Transverse colon (tissue), 4 donors: ENCODE measurements around the gene GNB1. TPM values are rescaled to one million over a fixed set of nuclear protein-coding genes. Genes with fewer than 3 reads are reported as not detected.

ENCODE experiments used
- DNase-seq: peaks from one replicate; pipeline ENCODE4 v3.0.0-alpha.2; 2019
- H3K27ac ChIP-seq, 4 donors: fragments of 200-600 bp; sonication (generic); 2 replicates each; pipeline ENCODE4 v1.5.1; 2016 to 2018; ENCODE audit warnings: inconsistent platforms in 4 of 4
- H3K27me3 ChIP-seq: fragments of 200-600 bp; sonication (generic); 2 replicates; pipeline ENCODE4 v1.5.1; 2017; ENCODE audit warnings: inconsistent platforms
- H3K36me3 ChIP-seq, 4 donors: fragments of 200-600 bp; sonication (generic); 2 replicates each; pipeline ENCODE4 v1.5.1; 2017 to 2019; ENCODE audit warnings: inconsistent platforms in 4 of 4
- H3K4me1 ChIP-seq, 4 donors: fragments of 200-600 bp; sonication (generic); 2 replicates each; pipeline ENCODE4 v1.5.1; 2017 to 2020; ENCODE audit warnings: inconsistent platforms in 4 of 4
- H3K4me3 ChIP-seq, 4 donors: fragments of 200-600 bp; sonication (generic); 1 replicate in 1 of 4; 2 replicates in 3 of 4; pipeline versions ENCODE4 v1.5.1 to v1.6.1; 2017 to 2019; ENCODE audit warnings: inconsistent platforms in 4 of 4
- H3K9me3 ChIP-seq, 2 donors: fragments of 200-600 bp; sonication (generic); 2 replicates each; pipeline ENCODE4 v1.5.1; 2017 to 2019; ENCODE audit warnings: inconsistent platforms in 2 of 2
- CTCF ChIP-seq, 5 experiments: fragments of 200-600 bp in 3 of 5; fragments of 450-650 bp in 2 of 5; sonication (generic) in 3 of 5; IDR thresholded peaks; 1 replicate in 2 of 5; 2 replicates in 3 of 5; pipeline ENCODE4 v1.5.1; 2016 to 2017; ENCODE audit warnings: antibody characterized with exemption in 5 of 5, inconsistent platforms in 3 of 5, mild to moderate bottlenecking in 2 of 5, moderate library complexity in 1 of 5
- EP300 ChIP-seq: sonication (generic); formaldehyde crosslinking; IDR thresholded peaks from one replicate; pipeline ENCODE4 v1.6.1; 2017; ENCODE audit warnings: antibody characterized with exemption, low read depth
- POLR2A ChIP-seq: fragments of 450-650 bp; IDR thresholded peaks from one replicate; pipeline ENCODE4 v1.6.1; 2016; ENCODE audit warnings: antibody characterized with exemption, mild to moderate bottlenecking, moderate library complexity
- POLR2AphosphoS5 ChIP-seq, 3 donors: sonication (generic); formaldehyde crosslinking; IDR thresholded peaks; one replicate each; pipeline ENCODE4 v1.6.1; 2016; ENCODE audit warnings: antibody characterized with exemption in 3 of 3
- WGBS, 2 donors: methylation state at CpG; one replicate each; pipeline ENCODE4 v1.1.5; 2018; ENCODE audit warnings: low coverage in 1 of 2; 5-methylcytosine and 5-hydroxymethylcytosine counted together
- in situ Hi-C, 4 donors: fragments of 200-750 bp; cut with MboI; loops; one replicate each; pipeline versions ENCODE4 v1.15.0 to v1.15.1; 2017; ENCODE audit warnings: low sequenced_read_pairs in 3 of 4, low pct_ligation_motif_present in 1 of 4, low pct_unique_long_range_greater_than_20kb in 1 of 4
- intact Hi-C: fragments of 100-400 bp; cut with DNase I; formaldehyde crosslinking; loops from one replicate; pipeline ENCODE4 v1.15.1; 2023; ENCODE audit warnings: low total_unique reads
- total RNA-seq, 4 donors: library from RNA; depleted of rRNA; stranded (reverse); fragments of >200 nt; gene quantifications; one replicate each; pipeline ENCODE4 v1.1.0, GENCODE V29; 2016

GNB1 gene
- total RNA-seq, 4 donors from 2014 or later: 123 to 191 (median 174) TPM

DNA sequence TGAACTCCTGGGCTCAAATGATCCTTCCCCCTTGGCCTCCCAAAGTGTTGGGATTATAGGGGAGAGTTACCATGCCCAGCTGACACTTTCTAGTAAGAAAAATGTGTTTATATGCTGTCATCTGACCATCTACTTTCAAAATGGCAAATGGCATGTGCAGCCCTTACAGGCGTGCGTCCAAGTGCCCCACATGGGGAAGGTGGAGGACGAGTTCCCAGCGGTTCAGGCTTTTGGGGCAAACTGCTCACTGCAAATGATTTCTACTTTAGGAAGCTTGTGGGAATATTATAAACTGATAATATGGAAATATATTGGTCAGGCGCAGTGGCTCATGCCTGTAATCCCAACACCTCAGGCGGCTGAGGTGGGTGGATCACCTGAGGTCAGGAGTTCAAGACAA, 71.1 kb downstream of the GNB1 start:
- no peak for DNase-seq
- in situ Hi-C loops: no loop called here
- Histone ChIP-seq H3K27ac (no peak overlapping the region), H3K27me3 (no peaks in the 10 kb centered on the region), H3K9me3 (no peaks in the 10 kb centered on the region), H3K36me3 (peaks cover 0 to 26% (median 4%) of the 10 kb centered on the region in 4 donors), H3K4me1 (no peaks in the 10 kb centered on the region), H3K4me3 (no peak overlapping the region)
- TF ChIP-seq EP300 (no peak), CTCF (IDR thresholded peaks at IDR 0.05) (no peak), POLR2A (no peak), POLR2AphosphoS5 (IDR thresholded peaks at IDR 0.05) (no peak)
- intact Hi-C loops: loop anchor here (5.0 kb wide), 1 partner anchor 242 kb away; no protein-coding TSS in a partner anchor
- WGBS, 2 donors: 92 to 93% methylated on average over 2 to 6 of the region's 6 CpGs

DNA sequence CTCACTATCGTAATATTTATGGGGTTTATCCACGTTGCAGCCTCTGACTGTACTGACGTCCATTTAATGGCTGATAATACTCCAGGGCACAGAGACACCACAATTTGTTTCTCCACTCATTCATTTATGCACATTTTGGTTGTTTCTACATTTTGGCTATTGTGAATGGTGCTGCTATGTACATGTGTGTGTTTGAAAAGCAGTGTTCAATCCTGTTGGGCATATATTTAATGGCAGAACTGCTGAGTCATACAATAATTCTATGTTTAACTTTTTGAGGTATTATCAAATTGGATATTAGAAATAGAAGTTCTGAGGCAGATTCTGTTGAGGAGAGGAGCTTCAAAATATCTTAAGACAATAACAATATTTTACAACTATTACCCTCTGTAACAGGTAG, 73.7 kb downstream of the GNB1 start:
- no peak overlapping the region for H3K4me3 ChIP-seq
- no peak for TF ChIP-seq POLR2A
- no peak for TF ChIP-seq POLR2AphosphoS5 (IDR thresholded peaks at IDR 0.05)
- no peak for TF ChIP-seq EP300
- no peak for TF ChIP-seq CTCF (IDR thresholded peaks at IDR 0.05)
- WGBS, 2 donors: 70 to 84% methylated on average over 3 of the region's 3 CpGs
- H3K4me1 ChIP-seq: no peaks in the 10 kb centered on the region
- H3K27ac ChIP-seq: no peak overlapping the region
- no peaks in the 10 kb centered on the region for H3K27me3 ChIP-seq
- peaks cover 0 to 25% (median 12%) of the 10 kb centered on the region in 4 donors for H3K36me3 ChIP-seq
- intact Hi-C loops (loop anchor here (5.0 kb wide), 1 partner anchor 240 kb away; no protein-coding TSS in a partner anchor), in situ Hi-C loops (no loop called here)
- DNase-seq: no peak
- no peaks in the 10 kb centered on the region for H3K9me3 ChIP-seq

DNA sequence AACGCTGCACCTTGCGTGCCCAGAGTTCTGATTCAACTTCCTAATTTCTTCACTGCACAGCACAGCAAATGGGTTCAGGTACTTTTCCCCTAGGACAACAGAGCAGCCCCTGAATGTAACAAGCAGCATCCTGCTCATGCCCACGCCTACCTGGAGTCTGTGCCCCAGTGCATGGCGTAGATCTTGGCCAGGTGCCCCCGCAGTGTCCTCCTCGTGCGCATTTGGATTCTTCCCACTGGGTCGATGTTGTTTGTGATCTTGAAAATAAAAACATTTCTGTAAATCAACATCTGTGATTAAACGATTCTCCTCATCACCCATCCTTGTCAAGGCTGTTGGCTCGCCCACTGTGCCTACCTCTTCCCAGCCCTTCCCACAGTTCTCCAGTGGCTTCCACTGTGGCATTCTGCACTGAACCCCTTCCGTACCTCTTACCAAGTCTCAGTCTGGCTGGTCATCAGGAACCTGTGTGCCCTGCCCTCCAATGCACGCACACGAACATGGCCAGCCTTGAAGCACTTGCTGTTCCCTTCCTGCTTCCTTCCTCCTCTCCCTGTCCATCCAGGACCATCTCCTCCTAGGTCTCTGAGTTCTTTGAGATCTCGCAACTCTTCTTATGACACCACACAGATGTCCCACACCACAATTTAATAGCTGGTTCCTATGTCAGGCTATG, 75.1 kb downstream of the GNB1 start:
- 89 to 97% methylated on average over 13 to 14 of the region's 14 CpGs for WGBS, 2 donors
- intact Hi-C loops: loop anchor here (5.0 kb wide), 1 partner anchor 238 kb away; no protein-coding TSS in a partner anchor
- TF ChIP-seq EP300 (no peak), CTCF (IDR thresholded peaks at IDR 0.05) (no peak), POLR2AphosphoS5 (IDR thresholded peaks at IDR 0.05) (no peak), POLR2A (no peak)
- H3K27me3 ChIP-seq: no peaks in the 10 kb centered on the region
- H3K27ac ChIP-seq: no peak overlapping the region
- no peaks in the 10 kb centered on the region for H3K4me1 ChIP-seq
- in situ Hi-C loops: no loop called here
- DNase-seq: no peak
- no peaks in the 10 kb centered on the region for H3K9me3 ChIP-seq
- H3K4me3 ChIP-seq: no peak overlapping the region
- peaks cover 0 to 27% (median 12%) of the 10 kb centered on the region in 4 donors for H3K36me3 ChIP-seq

- H3K27me3 ChIP-seq: no peaks in the 10 kb centered on the region
- H3K4me3 ChIP-seq: no peak overlapping the region
- H3K27ac ChIP-seq: no peak overlapping the region
- DNase-seq: no peak
- no peaks in the 10 kb centered on the region for H3K9me3 ChIP-seq
- TF ChIP-seq POLR2A: no peak
- no peak for TF ChIP-seq EP300
- no peak for TF ChIP-seq POLR2AphosphoS5 (IDR thresholded peaks at IDR 0.05)
- TF ChIP-seq CTCF (IDR thresholded peaks at IDR 0.05): no peak
- 93 to 97% methylated on average over 4 to 6 of the region's 6 CpGs for WGBS, 2 donors
- no peaks in the 10 kb centered on the region for H3K4me1 ChIP-seq
- peaks cover 0 to 41% (median 15%) of the 10 kb centered on the region in 4 donors for H3K36me3 ChIP-seq
- intact Hi-C loops: no loop called here
- in situ Hi-C loops: no loop called here
Observed at GRCh38 chr1:1809489-1809888, 81.4 kb downstream of the GNB1 start.
